CD4-positive, alpha-beta T cell (primary cell): Measurements from ENCODE around the gene P4HA1. TPM values are rescaled to one million over a fixed set of nuclear protein-coding genes. Genes with fewer than 3 reads are reported as not detected.

Source experiments
- ATAC-seq: fragments of 200-7000 bp; cut with Tn5 transposase; one replicate; pipeline ENCODE4 v1.10.0; 2022; ENCODE audit warnings: mild to moderate bottlenecking; ENCODE audit not compliant: poor library complexity
- CTCF ChIA-PET: fragments of 350-600 bp; sonication (Branson Sonifier 250); formaldehyde crosslinking; loops from one replicate; lab custom pipeline; 2021; ENCODE audit warnings: antibody characterized with exemption, inconsistent platforms; lab: Charles Lee
- POLR2A ChIA-PET: fragments of 350-600 bp; sonication (Branson Sonifier 250); formaldehyde crosslinking; loops from one replicate; lab custom pipeline; 2021; ENCODE audit warnings: antibody characterized with exemption, inconsistent platforms; lab: Charles Lee
- DNase-seq, 14 experiments: peaks; one replicate each; pipeline ENCODE4 v3.0.0-alpha.2; 2013 to 2020; ENCODE audit warnings: mixed read lengths in 2 of 14
- H3K27ac ChIP-seq, 2 donors: one replicate each; pipeline versions ENCODE4 v1.5.1 to v1.7.0; 2013; ENCODE audit warnings: low read length in 2 of 2, low read depth in 1 of 2, mild to moderate bottlenecking in 1 of 2
- H3K27me3 ChIP-seq, 2 experiments: 1 replicate in 1 of 2; 2 replicates in 1 of 2; pipeline versions ENCODE4 v1.6.1 to v1.7.0; 2013; ENCODE audit warnings: low read length in 2 of 2, control low read depth in 1 of 2, mild to moderate bottlenecking in 1 of 2, moderate library complexity in 1 of 2; ENCODE audit not compliant: insufficient read depth in 2 of 2, control insufficient read depth in 1 of 2
- H3K36me3 ChIP-seq: one replicate; pipeline ENCODE4 v1.6.1; 2013; ENCODE audit warnings: low read length, control low read depth; ENCODE audit not compliant: insufficient read depth
- H3K4me1 ChIP-seq: one replicate; pipeline ENCODE4 v1.6.1; 2013; ENCODE audit warnings: low read length, control low read depth; ENCODE audit not compliant: insufficient read depth
- H3K4me3 ChIP-seq: one replicate; pipeline ENCODE4 v1.5.1; 2013; ENCODE audit warnings: mild to moderate bottlenecking, low read length, moderate library complexity
- H3K9me3 ChIP-seq, 2 experiments: 1 replicate in 1 of 2; 2 replicates in 1 of 2; pipeline versions ENCODE4 v1.6.1 to v1.7.0; 2013; ENCODE audit warnings: low read length in 2 of 2, mild to moderate bottlenecking in 2 of 2, control low read depth in 1 of 2, moderate library complexity in 1 of 2; ENCODE audit not compliant: control insufficient read depth in 1 of 2, insufficient read depth in 1 of 2
- H3K27ac Mint-ChIP-seq: one replicate; pipeline ENCODE4 v1.8.0; 2020; ENCODE audit warnings: mixed read lengths
- H3K27me3 Mint-ChIP-seq: one replicate; pipeline ENCODE4 v1.8.0; 2021; ENCODE audit warnings: mixed read lengths
- H3K36me3 Mint-ChIP-seq: one replicate; pipeline ENCODE4 v1.8.0; 2021; ENCODE audit warnings: low read depth, mixed read lengths
- H3K4me1 Mint-ChIP-seq: one replicate; pipeline ENCODE4 v1.8.0; 2021; ENCODE audit warnings: low read depth, mixed read lengths
- H3K4me3 Mint-ChIP-seq: one replicate; pipeline ENCODE4 v1.8.0; 2020; ENCODE audit warnings: mild to moderate bottlenecking, mixed read lengths
- H3K9me3 Mint-ChIP-seq: one replicate; pipeline ENCODE4 v1.8.0; 2020; ENCODE audit warnings: mixed read lengths
- intact Hi-C, 2 experiments: fragments of 100-400 bp; cut with DNase I in 1 of 2; cut with micrococcal nuclease in 1 of 2; formaldehyde crosslinking; loops; one replicate each; pipeline versions ENCODE4 v1.15.1 to v1.9.0; 2023 to 2025; cut with DNase I, micrococcal nuclease
- total RNA-seq, 174 experiments: library from RNA in 2 of 174; stranded (reverse) in 2 of 174; gene quantifications; one replicate each; pipeline ENCODE4 v1.2.3 and lab custom pipeline; 2021 to 2026
- TF ChIP-seq, protein P1 (sequence below): fragments of 200-600 bp; IDR thresholded peaks from one replicate; pipeline ENCODE4 v1.8.0; 2022; ENCODE audit warnings: antibody characterized with exemption, mild to moderate bottlenecking

The P4HA1 gene
- total RNA-seq, 2 experiments from 2014 or later: 9.0 to 9.1 TPM

DNA sequence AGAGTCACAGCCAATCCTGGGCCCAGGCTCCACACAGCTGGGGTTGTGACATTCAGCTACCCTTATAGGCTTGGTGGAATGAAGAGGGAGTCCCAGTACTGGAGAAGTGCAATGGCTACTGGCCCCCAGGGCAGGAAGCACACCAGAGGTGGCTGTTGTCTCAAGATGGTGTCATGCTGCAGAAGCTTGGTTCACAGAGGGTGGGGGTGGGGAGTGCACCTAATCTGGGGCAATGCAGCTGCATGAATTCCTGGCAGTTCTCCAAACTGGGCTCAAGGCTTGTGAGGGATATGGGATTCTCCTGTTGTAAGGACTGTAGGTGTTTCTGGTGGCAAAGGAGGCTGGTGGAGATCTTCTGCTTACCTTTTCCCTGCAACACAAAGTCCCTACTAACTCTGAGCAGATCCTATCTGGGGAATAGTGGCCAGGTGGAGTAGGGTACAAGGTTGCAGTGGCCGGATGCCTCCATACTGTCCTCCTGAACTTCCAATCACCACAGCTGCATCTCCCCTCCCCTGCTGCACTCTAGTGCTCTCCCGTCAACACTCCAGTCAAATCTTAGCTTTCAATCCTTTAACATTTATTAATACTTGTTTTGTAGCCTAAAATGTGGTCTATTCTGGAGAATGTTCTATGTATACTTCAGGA, 114.7 kb downstream of the P4HA1 start:
- no peaks in the 10 kb centered on the region for H3K36me3 ChIP-seq
- TF ChIP-seq, protein P1, sequence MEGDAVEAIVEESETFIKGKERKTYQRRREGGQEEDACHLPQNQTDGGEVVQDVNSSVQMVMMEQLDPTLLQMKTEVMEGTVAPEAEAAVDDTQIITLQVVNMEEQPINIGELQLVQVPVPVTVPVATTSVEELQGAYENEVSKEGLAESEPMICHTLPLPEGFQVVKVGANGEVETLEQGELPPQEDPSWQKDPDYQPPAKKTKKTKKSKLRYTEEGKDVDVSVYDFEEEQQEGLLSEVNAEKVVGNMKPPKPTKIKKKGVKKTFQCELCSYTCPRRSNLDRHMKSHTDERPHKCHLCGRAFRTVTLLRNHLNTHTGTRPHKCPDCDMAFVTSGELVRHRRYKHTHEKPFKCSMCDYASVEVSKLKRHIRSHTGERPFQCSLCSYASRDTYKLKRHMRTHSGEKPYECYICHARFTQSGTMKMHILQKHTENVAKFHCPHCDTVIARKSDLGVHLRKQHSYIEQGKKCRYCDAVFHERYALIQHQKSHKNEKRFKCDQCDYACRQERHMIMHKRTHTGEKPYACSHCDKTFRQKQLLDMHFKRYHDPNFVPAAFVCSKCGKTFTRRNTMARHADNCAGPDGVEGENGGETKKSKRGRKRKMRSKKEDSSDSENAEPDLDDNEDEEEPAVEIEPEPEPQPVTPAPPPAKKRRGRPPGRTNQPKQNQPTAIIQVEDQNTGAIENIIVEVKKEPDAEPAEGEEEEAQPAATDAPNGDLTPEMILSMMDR: no peak
- H3K4me3 ChIP-seq: no peak overlapping the region
- no peak for ATAC-seq
- Mint-ChIP-seq H3K27ac (no peak overlapping the region), H3K9me3 (peaks cover 31% of the 10 kb centered on the region), H3K36me3 (peaks cover 16% of the 10 kb centered on the region), H3K4me1 (no peaks in the 10 kb centered on the region), H3K4me3 (no peak overlapping the region), H3K27me3 (peaks cover 13% of the 10 kb centered on the region)
- peaks cover 28 to 35% of the 10 kb centered on the region in 2 experiments for H3K9me3 ChIP-seq
- POLR2A ChIA-PET: interaction anchor here (1.1 kb wide), 1 partner anchor 16 kb away, joined by 3 read pairs; no protein-coding TSS in a partner anchor
- H3K27me3 ChIP-seq: peaks cover 0 to 5% of the 10 kb centered on the region in 2 experiments
- no peak for DNase-seq
- H3K4me1 ChIP-seq: no peaks in the 10 kb centered on the region
- CTCF ChIA-PET: no interaction called here
- intact Hi-C loops: no loop called here
- H3K27ac ChIP-seq: no peak overlapping the region

DNA sequence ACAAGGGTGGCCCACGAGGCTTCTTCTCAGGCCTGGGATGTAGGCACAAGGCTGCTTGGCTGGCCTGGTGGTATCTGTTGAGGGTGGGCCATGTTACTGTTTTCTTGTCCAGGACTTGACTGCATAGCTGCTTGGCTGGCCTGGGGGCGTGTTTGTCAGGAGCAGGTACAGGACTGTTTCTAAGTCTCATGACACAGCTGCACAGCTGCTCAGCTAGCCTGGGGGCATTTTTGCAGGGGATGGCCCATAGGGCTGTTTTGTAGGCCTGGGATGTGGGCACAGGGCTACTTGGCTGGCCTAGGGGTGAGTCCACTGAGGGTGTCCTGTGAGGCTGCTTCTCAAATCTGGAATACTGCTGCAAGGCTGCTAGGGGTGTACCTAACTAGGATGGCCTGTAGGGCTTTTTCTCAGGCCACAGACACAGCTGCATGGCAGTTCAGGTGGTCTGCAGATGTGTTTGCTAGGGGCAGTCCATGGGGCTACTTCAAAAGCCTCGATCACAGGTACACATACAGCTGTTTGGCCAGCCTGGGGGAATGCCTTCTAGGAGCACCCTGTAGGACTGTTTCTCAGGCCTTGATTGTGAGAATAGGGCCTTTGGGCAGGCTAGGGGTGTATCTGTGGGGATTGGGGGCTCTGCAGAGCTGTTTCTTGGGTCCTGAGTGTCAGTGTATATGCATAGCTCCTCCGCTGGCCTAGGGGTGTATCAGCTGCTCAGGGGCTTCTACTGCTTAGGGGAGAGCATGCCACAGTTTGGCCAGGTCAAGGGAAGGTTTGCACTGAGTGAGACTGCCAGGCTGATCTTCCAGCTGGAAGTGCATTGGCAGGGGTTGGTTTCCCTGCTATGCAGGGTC, 115.4 kb downstream of the P4HA1 start:
- peaks cover 18% of the 10 kb centered on the region for H3K36me3 Mint-ChIP-seq
- no peaks in the 10 kb centered on the region for H3K4me1 Mint-ChIP-seq
- H3K27me3 Mint-ChIP-seq: peaks cover 16% of the 10 kb centered on the region
- H3K9me3 Mint-ChIP-seq: peaks cover 35% of the 10 kb centered on the region
- Histone ChIP-seq H3K27me3 (peaks cover 0 to 5% of the 10 kb centered on the region in 2 experiments), H3K9me3 (peaks cover 28 to 42% of the 10 kb centered on the region in 2 experiments), H3K27ac (no peak overlapping the region), H3K36me3 (no peaks in the 10 kb centered on the region), H3K4me3 (no peak overlapping the region), H3K4me1 (no peaks in the 10 kb centered on the region)
- no peak overlapping the region for H3K4me3 Mint-ChIP-seq
- DNase-seq (no peak), ATAC-seq (no peak)
- intact Hi-C loops: no loop called here
- TF ChIP-seq, protein P1: no peak
- POLR2A ChIA-PET: interaction anchor here (1.1 kb wide), 1 partner anchor 17 kb away, joined by 3 read pairs; no protein-coding TSS in a partner anchor
- CTCF ChIA-PET: no interaction called here
- H3K27ac Mint-ChIP-seq: no peak overlapping the region

DNA sequence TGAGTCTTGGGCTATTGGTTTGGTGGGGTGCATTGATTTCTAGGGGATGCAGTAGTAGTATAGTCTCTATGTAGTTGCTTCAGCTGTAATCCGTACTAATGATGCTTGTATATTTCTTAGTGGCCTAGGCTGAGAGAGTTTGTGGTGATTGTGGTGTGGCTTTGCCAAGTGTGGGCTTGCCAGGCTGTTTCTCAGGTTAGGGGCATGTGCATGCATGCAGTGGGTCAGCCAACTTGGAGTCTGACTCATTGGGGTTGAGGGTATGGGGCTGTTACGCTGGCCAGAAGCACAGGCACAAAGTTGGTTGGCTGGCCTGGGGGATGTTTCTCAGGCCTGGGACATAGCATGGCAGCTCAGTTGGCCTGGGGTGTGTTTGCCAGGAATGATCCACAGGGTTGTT, 116.3 kb downstream of the P4HA1 start:
- TF ChIP-seq, protein P1: no peak
- CTCF ChIA-PET: no interaction called here
- H3K9me3 Mint-ChIP-seq: peaks cover 37% of the 10 kb centered on the region

More for the DNA sequence above, 116.3 kb downstream of the P4HA1 start:
- Mint-ChIP-seq H3K27me3 (peaks cover 20% of the 10 kb centered on the region), H3K27ac (no peak overlapping the region), H3K4me1 (no peaks in the 10 kb centered on the region), H3K36me3 (peaks cover 18% of the 10 kb centered on the region), H3K4me3 (no peak overlapping the region)
- ATAC-seq: no peak
- intact Hi-C loops: no loop called here
- Histone ChIP-seq H3K9me3 (peaks cover 28 to 52% of the 10 kb centered on the region in 2 experiments), H3K4me1 (no peaks in the 10 kb centered on the region), H3K27me3 (peaks cover 0 to 5% of the 10 kb centered on the region in 2 experiments), H3K27ac (no peak overlapping the region), H3K36me3 (no peaks in the 10 kb centered on the region), H3K4me3 (no peak overlapping the region)
- DNase-seq: no peak
- POLR2A ChIA-PET: no interaction called here
